Loucy (cell line): Measurements from ENCODE around the gene RGS3.

ENCODE experiments used
- H2AFZ ChIP-seq: fragments of 200-600 bp; sonication (generic); 2 replicates; pipeline ENCODE4 v1.6.0; 2016; ENCODE audit warnings: antibody characterized with exemption, mild to moderate bottlenecking, low read length, moderate library complexity
- H3F3A ChIP-seq: fragments of 200-600 bp; 2 replicates; pipeline ENCODE4 v1.6.0; 2016; ENCODE audit warnings: antibody characterized with exemption, low read depth, mild to moderate bottlenecking
- H3K27me3 ChIP-seq: fragments of 200-600 bp; sonication (generic); 2 replicates; pipeline ENCODE4 v1.6.1; 2014; ENCODE audit warnings: low read length, mild to moderate bottlenecking; ENCODE audit not compliant: insufficient read depth, poor library complexity, severe bottlenecking
- H3K36me3 ChIP-seq: fragments of 200-600 bp; sonication (generic); 2 replicates; pipeline ENCODE4 v1.6.1; 2016; ENCODE audit warnings: low read length; ENCODE audit not compliant: insufficient read depth
- H3K4me1 ChIP-seq: fragments of 200-600 bp; sonication (generic); 2 replicates; pipeline ENCODE4 v1.5.1; 2014; ENCODE audit warnings: low read length, mild to moderate bottlenecking; ENCODE audit not compliant: insufficient read depth, poor library complexity, severe bottlenecking
- H3K4me2 ChIP-seq: fragments of 200-600 bp; sonication (generic); 2 replicates; pipeline ENCODE4 v1.6.0; 2014; ENCODE audit warnings: antibody characterized with exemption, low read length, low read depth, mild to moderate bottlenecking; ENCODE audit not compliant: poor library complexity, severe bottlenecking
- H3K4me3 ChIP-seq: fragments of 200-600 bp; sonication (generic); 2 replicates; pipeline ENCODE4 v1.5.1; 2014; ENCODE audit warnings: low read length, mild to moderate bottlenecking, mixed read lengths; ENCODE audit not compliant: poor library complexity, severe bottlenecking
- H3K79me2 ChIP-seq: fragments of 200-600 bp; sonication (generic); 2 replicates; pipeline ENCODE4 v1.6.1; 2014; ENCODE audit warnings: low read length; ENCODE audit not compliant: insufficient read depth
- H3K9ac ChIP-seq: fragments of 200-600 bp; sonication (generic); 2 replicates; pipeline ENCODE4 v1.6.0; 2014; ENCODE audit warnings: mild to moderate bottlenecking, low read depth, low read length, moderate library complexity; ENCODE audit not compliant: poor library complexity, severe bottlenecking
- H3K9me2 ChIP-seq: fragments of 200-600 bp; sonication (generic); replicated peaks from 2 replicates; pipeline ENCODE4 v1.6.1; 2016; ENCODE audit warnings: low read depth, low read length, mixed read lengths
- H3K9me3 ChIP-seq: fragments of 200-600 bp; sonication (generic); 2 replicates; pipeline ENCODE4 v1.6.1; 2014; ENCODE audit warnings: mild to moderate bottlenecking, antibody characterized with exemption, low read length, low read depth; ENCODE audit not compliant: insufficient read depth
- H4K20me1 ChIP-seq: fragments of 200-600 bp; sonication (generic); 2 replicates; pipeline ENCODE4 v1.6.0; 2014; ENCODE audit warnings: antibody characterized with exemption, low read length, mild to moderate bottlenecking; ENCODE audit not compliant: insufficient read depth, poor library complexity, severe bottlenecking
- CTCF ChIP-seq: fragments of 200-600 bp; sonication (generic); conservative IDR thresholded peaks from 2 replicates; pipeline ENCODE4 v1.5.1; 2014; ENCODE audit warnings: mild to moderate bottlenecking, antibody characterized with exemption, low read length
- EZH2phosphoT487 ChIP-seq: fragments of 200-600 bp; IDR thresholded peaks from 2 replicates; pipeline ENCODE4 v1.6.1; 2018; ENCODE audit warnings: antibody characterized with exemption, mild to moderate bottlenecking, moderate library complexity, borderline replicate concordance

Gene RGS3

GRCh38 chr9:113456235-113456634, 7.3 kb upstream of the RGS3 start:
- H3K4me2 ChIP-seq: no peak overlapping the region
- H3K79me2 ChIP-seq: no peaks in the 10 kb centered on the region
- H4K20me1 ChIP-seq: no peaks in the 10 kb centered on the region
- no peak overlapping the region for H3K4me3 ChIP-seq
- H3F3A ChIP-seq: no peaks in the 10 kb centered on the region
- H3K9me2 ChIP-seq: no peaks in the 10 kb centered on the region
- H3K36me3 ChIP-seq: no peaks in the 10 kb centered on the region
- no peak for TF ChIP-seq CTCF
- TF ChIP-seq EZH2phosphoT487: no peak
- no peaks in the 10 kb centered on the region for H3K9me3 ChIP-seq
- H3K4me1 ChIP-seq: peaks cover 17% of the 10 kb centered on the region
- no peak overlapping the region for H3K9ac ChIP-seq
- no peaks in the 10 kb centered on the region for H3K27me3 ChIP-seq
- no peak overlapping the region for H2AFZ ChIP-seq

GRCh38 chr9:113461285-113461684, 2.2 kb upstream of the RGS3 start:
- Histone ChIP-seq H3K4me1 (no peaks in the 10 kb centered on the region), H3K9me2 (no peaks in the 10 kb centered on the region), H2AFZ (no peak overlapping the region), H3K27me3 (no peaks in the 10 kb centered on the region), H3K9ac (no peak overlapping the region), H4K20me1 (no peaks in the 10 kb centered on the region), H3F3A (no peaks in the 10 kb centered on the region), H3K4me2 (no peak overlapping the region), H3K4me3 (no peak overlapping the region), H3K36me3 (no peaks in the 10 kb centered on the region; the same call in 1 of the 2 replicates), H3K79me2 (no peaks in the 10 kb centered on the region), H3K9me3 (no peaks in the 10 kb centered on the region)
- TF ChIP-seq CTCF: no peak

- Histone ChIP-seq H3K27me3 (no peaks in the 10 kb centered on the region), H3K9me3 (peaks cover 1% of the 10 kb centered on the region), H3K4me2 (no peak overlapping the region), H3K9me2 (no peaks in the 10 kb centered on the region), H3F3A (no peaks in the 10 kb centered on the region), H3K79me2 (no peaks in the 10 kb centered on the region), H3K9ac (no peak overlapping the region), H3K4me3 (no peak overlapping the region), H2AFZ (no peak overlapping the region), H3K36me3 (no peaks in the 10 kb centered on the region; the same call in 1 of the 2 replicates), H4K20me1 (no peaks in the 10 kb centered on the region), H3K4me1 (no peaks in the 10 kb centered on the region)
- TF ChIP-seq EZH2phosphoT487 (no peak), CTCF (no peak)
These were observed 1.6 kb upstream of the RGS3 start for GRCh38 chr9:113461943-113462342.
